Activated T-cell treated with anti-CD3 and anti-CD28 coated beads, Interleukin-2, amount 50 U/mL, for 48 hours (primary cell): ENCODE measurements around the gene ABTB1.

Source experiments
- DNase-seq, 2 experiments: peaks; one replicate each; pipeline ENCODE4 v3.0.0-alpha.2; 2020

The ABTB1 gene

DNA sequence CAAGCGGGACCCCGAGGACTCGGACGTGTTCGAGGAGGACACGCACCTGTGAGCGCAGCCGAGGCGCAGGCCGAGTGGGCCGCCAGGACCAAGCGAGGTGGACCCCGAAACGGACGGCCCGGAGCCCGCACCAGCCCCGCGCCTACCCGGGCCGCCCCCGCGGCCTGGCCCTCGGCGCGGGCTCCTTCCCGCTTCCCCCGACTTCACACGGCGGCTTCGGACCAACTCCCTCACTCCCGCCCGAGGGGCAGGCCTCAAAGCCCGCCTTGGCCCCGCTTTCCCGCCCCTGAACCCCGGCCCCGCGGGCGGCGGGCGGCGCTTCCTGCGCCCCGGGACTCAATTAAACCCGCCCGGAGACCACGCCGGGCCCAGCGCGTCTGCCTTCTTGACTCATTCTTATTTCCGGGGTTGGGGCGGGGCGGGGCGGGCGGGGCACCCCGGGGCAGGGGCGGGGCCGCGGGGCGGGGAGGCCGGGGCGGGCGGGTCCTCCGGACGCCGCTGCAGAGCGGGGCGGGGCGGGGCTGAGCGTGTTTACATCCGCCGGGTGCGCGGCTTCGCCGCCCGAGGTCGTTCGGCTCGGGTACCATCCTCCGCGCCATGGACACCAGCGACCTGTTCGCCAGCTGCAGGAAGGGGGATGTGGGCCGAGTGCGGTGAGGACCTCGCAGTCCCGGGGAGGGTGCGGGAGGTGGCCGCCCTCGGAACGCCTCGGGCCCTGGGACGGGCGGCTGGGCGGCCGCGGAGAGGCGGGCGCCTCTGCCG, at the start of gene ABTB1:
TSS of gene ABTB1 (plus strand) at position 524 of the 762 bp plus-strand sequence. CDS start at position 598, 74 bp downstream.
- DNase-seq: peak; percentile 84 to 90

DNA sequence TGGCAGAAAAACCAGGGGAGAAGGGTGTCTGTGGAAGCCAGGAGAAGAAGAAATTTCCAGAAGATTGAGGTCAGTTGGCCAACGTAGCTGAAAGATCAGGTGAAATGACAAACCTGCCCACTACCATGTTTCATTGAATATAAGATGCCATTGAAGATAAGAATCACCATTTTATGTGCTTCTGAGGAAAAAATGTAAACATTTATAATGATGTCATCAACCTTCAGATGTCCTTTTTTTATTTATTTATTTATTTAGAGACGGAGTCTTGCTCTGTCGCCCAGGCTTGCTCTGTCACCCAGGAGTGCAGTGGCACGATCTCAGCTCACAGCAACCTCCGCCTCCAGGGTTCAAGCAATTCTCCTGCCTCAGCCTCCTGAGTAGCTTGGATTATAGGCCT, 48.7 kb upstream of the ABTB1 start:
- DNase-seq: no peak

DNA sequence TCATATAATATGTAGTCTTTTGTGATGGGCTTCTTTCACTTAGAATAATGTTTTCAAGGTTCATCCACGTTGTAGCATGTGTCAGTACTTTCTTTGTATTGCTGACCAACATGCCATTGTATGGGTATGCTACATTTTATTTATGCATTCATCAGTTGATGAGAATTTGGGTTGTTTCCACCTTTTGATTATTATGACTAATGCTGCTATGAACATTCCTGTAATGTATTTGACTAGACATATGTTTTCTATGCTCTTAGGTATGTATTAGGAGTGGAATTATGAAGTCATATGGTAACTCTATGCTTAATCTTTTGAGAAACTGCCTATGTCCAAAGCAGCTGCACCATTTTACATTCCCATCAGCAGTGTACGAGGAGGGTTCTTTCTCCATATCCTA, 46.9 kb upstream of the ABTB1 start:
- no peak for DNase-seq

DNA sequence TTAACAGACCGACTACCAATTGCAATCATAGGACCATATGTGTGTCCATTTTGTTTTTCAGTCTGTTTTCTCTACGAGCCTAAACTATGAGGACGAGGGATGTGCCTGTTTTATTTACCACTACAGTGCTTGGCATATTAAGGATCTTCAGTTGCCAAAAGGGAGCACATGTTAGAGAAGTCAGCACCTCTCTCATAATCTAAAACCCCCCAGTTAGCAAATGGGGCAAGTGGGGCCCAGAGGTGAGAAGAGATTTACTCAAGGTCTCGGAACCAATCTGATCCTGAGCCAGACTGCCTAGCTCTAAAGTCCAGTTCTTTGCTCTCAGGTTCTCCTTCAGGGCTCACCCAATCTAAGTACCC, 44.3 kb upstream of the ABTB1 start:
- DNase-seq: no peak

DNA sequence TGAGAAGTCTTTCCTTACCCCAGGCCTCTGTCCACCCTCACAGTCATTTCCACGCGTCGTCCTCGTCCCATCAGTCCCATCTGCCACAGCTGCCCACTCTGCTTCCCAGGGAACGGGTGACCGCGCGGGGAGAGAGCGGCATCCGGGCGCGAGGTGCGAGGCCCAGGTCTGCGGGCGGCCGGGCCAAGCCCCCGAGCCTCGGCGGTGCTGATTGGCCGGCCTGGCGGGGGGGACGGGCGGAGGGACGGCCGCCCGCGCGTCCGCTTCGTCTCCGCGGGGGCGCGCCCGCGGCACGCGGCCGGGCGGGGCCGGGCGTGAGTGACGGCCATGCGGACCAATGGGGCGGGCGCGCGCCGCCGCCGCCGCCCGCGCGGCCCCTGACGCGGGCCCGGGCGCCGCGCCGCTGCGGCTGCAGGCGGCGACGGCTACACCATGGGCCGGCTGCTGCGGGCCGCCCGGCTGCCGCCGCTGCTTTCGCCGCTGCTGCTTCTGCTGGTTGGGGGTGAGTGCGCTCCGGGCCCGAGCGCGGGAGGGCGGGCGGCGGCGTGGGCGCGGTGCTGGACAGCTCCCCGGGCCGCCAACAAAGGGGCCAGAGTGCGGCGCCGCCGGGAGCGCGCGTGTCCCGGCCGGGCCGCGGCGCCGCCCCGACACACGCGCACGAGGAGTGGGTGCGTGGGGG, 43.8 kb upstream of the ABTB1 start, which contains the start of gene PODXL2:
TSS of gene PODXL2 (plus strand) at position 398 of the 679 bp plus-strand sequence. CDS start at position 433, 35 bp downstream.
- peak in 1 of 2 experiments; percentile 47 for DNase-seq

DNA sequence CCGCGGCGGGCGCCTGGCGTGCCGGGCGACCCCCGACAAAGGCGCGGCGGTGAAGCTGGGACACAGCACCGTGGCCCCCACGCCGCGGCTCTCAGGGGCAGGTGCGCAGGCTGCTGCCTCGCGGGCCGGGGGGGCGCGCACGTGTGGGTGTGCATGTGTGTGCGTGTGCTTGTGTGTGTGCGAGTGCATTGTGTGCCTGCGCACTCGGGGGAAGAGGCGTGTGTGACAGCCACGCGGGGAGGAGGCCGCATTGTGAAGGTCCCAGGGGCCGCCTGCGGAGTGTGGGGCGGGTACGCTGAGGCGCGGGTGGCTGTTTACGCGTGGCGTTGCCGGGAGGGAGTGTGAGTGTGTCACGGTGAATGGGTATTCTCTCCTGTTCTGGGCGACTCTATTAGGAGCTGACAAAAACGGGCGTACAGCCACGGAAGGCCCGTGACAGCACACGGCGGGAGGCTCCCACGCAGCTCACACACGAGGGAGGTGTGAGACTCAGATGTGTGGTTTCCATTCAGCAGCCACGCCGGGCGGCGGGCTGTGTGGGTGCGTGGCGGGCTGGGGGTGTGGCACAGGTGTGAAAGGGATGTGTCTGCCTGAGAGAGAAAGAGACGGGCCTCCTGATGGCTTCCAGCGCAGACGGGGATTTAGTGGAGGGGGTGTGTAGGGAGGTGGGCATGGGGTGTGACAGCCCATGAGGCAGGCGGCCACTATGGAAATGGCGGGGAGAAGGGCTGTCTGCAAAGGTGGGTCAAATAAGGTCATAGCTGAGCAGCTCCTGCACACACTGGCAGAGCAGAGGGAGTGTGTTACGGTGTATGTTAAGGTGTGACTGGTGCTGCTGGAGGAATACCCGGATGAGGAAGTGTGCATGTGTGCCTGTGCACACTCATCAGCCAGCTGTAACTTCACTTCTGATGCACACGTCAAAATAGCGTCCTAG, 43.0 kb upstream of the ABTB1 start:
- peak in 1 of 2 experiments; percentile 46 for DNase-seq

DNA sequence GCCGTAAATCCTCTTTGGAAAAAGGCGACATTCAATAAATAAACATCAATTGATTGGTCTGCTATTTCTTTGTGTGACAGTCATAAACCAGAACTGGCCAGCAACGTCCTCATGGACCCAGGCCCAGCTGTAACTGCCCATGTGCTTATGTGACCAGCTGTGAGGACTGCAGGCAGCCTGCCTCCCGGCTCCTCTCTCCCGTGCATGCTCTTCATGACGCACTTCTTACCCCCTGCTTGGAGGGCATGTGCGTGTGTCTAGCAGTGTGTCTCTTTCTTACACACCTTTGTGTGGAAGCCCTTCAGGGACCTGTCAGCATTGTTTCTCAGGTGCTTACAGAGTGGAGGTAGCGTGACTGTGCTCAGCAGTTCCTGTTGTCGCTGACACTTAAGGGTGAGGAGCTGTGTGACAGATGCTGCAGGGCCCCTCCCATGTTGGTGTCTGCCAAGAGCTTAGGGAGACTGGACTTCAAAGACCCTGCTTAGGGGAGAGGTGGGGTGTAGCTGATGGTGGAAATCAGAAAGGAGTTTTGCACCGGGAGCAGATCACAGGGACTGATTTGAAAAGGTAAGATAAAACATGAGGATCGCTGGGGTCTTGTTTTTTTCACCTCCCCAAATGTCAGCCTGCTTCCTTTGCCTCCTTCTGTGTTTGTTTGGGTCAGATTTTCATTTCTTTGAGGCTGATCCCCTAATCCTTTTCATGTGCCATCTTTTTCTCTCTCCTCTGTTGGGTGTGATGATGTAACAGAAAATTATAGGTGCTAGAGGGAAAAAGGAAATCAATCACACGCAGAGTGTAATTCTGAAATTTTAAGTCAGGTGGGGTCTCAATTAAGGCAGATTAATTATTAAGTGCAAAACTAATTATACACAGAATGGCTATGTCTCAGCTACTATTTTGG, 41.7 kb upstream of the ABTB1 start:
- DNase-seq: no peak

DNA sequence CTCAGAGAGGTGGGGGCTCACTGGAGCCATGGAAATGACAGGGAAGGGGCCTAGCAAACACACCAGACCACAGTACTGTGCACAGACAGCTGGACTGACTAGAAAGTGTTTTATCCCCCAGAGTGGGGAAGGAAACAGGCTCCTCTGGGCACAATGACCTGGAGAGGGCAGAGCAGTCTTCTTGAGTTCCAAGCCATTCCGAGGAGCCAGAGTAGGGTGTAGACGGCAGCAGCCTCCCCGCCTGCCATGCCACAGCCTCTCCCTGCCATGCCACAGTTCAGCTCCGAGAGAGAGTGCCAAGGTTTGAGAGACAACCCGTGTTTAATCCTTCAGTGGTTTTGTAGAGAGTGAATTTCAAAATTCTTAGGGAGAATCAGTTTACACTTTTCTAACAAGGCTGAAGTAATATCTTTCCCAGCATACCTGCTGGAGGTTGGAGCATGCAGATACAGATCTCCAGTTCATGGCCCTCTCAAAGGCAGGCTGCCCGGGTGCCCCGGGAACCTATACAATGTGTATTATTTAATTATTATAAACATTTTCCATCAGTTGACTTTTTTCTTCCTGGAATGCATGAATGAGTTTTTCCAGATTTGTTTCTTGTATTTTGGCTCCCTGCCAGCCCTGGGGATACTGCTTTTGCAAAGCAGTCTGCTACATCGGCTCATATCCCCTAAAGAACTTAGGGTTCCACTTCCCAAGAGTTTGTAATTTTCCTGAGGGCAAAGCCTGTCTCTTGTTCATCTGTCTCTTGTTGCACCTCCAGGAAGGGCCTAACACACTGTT, 40.5 kb upstream of the ABTB1 start:
- no peak for DNase-seq

DNA sequence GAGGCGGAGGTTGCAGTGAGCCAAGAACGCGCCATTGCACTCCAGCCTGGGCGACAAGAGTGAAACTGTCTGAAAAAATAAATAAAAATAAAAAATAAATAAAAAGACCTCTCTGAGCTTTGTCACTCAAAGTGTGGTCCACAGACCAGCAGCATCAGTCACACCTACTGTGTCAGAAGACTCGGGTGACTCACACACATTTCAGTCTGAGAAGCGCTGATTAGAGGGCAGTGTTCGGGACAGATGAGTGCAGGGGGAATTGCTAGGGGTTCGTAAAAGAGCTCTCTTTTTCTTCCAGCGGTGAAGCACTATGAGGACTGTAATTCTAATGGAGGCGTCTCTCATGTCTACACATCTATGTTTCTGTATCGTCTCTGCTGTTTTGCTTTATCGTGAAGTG, 38.1 kb upstream of the ABTB1 start:
- no peak for DNase-seq

DNA sequence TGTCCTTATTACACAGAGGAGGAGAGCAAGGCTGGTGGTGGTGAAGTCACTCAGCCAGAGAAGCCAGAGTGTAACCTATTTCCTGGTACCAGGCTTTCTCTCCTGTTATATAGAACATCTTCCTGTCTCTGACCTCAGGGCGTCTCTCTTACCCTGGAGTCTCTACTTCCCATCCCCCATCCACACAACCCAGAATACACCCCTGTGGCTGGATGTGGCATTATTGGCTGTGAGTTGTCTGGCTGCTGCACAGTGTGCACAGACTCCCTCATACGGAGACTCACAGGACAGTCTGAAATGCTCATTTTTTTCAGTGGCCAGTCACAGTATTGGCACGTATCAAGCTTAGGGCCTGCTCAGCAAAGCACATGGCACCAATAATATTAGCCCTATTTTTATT, 35.2 kb upstream of the ABTB1 start:
- no peak for DNase-seq

DNA sequence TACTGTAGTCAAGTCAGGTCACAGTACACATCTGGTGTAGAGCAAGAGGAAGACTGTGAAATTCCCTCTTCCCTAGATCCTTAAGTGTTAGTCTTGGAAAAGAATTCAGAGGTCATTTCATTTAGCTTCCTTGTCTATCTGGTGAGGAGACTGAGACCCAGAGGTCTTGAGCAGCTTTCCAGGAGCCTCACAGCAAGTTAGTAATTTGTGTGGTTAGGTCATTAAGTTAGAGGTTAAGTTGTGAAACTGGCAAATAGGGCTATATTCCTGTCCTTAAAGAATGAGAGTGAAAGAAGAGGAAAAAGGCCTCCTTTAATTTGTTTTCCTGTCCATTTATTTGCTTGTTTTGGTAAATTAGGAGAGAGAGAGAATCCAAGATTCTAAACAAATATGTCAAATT, 34.8 kb upstream of the ABTB1 start:
- DNase-seq: no peak

DNA sequence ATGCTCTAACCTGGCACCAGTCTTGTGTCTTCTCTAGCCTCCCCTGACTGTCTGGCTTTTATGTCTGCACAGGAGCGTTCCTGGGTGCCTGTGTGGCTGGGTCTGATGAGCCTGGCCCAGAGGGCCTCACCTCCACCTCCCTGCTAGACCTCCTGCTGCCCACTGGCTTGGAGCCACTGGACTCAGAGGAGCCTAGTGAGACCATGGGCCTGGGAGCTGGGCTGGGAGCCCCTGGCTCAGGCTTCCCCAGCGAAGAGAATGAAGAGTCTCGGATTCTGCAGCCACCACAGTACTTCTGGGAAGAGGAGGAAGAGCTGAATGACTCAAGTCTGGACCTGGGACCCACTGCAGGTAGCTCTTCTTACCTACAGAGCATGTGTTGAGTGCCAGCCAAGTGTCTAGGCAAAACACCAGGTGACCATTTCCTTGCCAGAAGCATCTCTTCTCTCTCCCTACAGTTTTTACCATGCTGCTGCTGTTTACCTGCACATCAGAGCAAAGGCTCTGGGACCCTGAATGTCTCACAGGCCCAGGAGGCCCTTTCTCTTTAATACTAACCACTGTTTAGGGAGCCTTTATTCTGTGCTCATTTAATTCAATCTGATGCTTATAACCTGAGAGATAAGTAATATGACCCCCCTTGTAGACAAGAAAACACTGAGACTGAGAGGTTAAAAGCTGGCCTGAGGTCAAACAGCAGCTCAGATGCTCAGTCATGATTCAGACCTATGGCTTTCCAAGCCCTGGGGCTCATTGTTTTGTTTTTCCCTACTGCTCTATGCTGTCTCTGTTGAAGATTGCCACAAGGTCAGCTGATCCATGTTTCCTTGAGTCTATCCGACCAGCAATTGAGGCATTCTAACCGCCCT, 33.3 kb upstream of the ABTB1 start:
- DNase-seq: no peak

DNA sequence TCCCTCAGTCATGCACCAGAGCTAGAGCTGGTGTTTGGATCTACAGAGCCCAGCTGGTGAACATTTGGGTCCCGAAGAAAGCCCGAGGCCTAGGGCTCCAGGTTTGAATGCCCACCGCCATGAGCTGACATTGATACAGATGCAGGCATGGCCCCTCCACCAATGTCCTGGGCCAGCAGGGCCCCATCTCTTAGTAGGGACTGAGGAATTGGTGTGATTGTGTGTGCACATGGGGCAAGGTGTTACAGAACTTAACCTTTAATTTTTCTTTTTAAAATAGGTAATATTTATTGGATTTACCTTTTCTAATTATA, 32.8 kb upstream of the ABTB1 start:
- DNase-seq: no peak

DNA sequence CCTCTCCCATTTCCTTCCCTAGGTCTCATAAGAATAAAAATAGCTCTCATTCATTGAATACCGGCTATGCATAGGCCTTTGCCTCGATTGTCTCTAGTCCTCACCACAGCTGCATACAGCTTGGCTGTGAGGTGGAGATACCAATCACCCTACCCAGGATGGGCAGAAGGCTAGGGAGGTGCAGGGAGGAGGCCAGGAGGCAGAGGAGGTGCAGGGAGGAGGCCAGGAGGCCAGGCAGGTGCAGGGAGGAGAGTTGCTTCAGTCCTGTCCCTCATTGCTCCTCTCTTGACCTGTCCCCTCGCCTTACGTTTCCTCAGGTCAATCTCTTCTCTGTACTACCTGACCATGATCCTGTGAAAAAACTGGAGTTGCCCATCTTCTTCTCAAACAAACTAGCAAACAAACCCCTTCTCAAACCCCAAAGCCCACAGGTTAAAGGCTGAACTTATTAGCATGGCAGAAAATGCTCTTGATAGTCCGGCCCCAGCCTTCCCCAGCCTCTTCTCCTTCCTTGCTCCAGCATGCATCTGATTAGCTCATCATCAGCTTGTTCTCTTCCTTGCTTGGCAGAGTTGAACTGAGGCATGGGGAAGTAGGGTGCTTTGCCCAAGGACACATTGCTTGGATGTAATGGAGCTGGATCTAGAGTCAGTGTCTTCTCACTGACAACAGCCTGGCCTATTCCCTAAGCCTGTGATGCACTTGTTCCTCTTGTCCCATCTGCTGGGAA, 27.9 kb upstream of the ABTB1 start:
- DNase-seq: no peak

DNA sequence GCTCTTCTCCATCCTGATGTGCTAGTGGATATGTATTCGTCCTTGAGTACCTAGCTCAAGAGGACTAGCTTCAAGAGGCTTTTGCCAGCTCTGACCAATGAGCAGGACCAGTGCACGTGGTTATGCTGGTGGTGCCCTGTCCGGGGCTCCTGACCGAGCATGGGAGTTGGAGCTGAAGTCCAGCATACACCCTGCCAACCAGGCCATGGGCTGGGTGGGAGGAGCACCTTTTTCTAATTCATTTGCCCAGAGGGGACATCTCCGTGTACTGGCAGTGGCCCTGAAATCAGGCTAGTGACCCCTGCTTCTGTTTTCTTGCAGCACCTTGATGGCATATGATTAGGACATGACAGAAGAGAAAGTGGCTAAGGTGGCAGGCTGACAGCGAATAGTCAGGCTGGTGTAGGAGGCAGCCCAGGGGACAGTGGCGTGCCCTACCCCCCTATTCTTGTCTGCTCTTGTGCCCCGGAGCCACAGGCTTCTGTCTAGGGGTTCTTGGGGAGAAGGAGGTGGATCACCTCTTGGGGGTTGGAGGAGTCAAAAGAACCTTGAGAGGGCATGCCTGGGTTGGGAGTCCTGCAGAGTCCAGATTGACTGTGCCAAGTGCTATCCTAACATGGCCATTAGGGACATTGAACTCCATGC, 27.3 kb upstream of the ABTB1 start:
- DNase-seq: no peak

DNA sequence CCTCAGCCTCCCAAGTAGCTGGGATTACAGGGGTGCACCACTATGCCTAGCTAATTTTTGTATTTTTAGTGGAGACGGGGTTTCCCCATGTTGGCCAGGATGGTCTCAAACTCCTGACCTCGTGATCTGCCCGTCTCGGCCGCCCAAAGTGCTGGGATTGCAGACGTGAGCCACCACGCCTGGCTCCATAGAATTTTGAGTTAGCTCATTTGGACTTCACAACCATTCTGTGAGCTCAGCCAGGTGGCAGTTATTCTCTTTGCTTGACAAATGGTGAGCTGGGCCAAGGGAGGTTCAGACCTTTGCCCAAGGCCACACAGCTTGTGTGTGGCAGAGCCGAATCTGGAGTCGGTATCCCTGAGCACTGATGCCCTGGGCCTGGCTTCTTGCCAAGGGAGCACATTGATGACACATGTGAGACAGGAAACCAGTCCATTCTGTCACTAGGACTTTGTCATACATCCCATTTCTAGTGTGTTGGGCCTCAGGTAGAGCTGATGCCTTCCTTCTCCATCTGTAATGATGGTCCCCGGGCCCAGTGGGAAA, 26.2 kb upstream of the ABTB1 start:
- no peak for DNase-seq

DNA sequence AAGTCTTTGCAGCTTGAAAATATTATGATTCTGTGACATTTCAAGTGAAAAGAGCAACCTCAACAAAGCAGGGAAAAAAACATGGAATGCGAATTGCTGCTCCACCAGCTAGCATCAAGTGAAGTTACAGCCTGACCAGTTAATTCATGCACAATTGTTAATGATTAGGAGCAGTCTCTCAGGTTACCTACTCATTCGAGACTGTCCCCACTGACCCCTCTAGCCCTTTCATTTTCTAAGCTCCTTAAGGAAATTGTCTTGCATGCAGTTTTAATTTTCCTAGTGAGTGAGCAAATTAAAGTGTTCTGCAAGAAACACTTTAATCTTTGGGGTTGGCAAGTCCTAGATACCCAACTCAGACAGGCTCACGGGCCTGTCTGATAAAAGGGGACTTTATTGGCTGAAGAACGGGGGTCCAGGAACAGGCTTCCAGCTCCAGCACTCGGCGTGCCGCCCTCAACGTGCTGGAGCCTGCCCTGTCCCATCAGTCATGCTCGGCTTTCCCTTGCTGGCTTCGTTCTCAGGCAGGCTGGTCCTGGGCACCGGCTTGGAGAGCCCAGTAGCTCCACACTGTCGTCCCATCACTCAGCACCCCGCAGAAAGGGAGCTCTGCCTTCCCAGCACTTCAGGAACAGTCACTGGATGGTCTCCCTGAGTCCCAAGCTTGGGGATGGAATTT, 25.4 kb upstream of the ABTB1 start:
- DNase-seq: no peak

DNA sequence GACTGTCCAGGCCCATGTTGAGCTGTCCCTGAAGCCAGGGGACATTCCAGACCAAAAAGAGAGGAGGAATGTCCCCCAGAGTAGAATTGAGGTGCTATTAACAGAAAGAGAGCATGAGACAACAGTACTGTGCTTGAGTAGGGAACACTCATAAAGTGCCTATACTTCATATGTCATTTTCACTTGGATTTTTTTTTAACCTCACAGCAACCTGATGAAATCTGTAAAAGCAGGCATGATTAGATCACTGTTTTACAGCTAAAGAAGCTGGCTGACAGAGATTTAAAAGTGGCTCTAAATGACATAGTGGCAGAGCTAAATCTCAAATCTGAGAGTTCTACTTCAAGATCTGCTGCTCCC, 24.9 kb upstream of the ABTB1 start:
- no peak for DNase-seq

DNA sequence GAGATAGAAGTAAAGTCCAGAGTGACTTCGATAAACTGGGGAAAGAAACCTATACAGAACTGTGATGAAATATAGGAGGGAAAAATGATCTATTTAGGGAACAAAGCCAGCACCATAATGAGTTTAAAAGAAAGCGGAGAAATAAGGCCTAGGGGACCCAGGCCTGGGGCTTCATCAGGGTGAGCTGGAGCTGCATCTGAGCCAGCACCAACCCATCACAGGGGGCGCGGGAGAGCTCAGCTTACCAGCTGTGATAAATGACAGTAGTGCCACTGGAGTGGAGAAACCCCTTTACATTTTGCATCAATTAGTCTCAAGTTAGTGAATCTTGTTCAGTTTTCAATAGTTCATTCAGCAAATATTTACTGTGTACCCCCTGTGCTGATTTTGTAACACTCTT, 22.5 kb upstream of the ABTB1 start:
- DNase-seq: no peak
